Mucosa of stomach (tissue), 1 donor: ENCODE measurements around the gene POLR2I.
"Not testable (repeated sequence)": the region's sequence is repeated elsewhere in the genome, so short reads cannot be mapped to it uniquely, and the experiment has no call there.

Experiments used
- H3K27me3 ChIP-seq: one replicate; pipeline ENCODE4 v1.7.0; 2013; ENCODE audit warnings: mild to moderate bottlenecking, low read length; ENCODE audit not compliant: control insufficient read depth, insufficient read depth
- H3K36me3 ChIP-seq: one replicate; pipeline ENCODE4 v1.7.0; 2013; ENCODE audit warnings: low read length; ENCODE audit not compliant: control insufficient read depth, insufficient read depth
- H3K4me1 ChIP-seq: one replicate; pipeline ENCODE4 v1.7.0; 2013; ENCODE audit warnings: mild to moderate bottlenecking, low read length; ENCODE audit not compliant: control insufficient read depth, insufficient read depth
- H3K4me3 ChIP-seq: one replicate; pipeline ENCODE4 v1.7.0; 2013; ENCODE audit warnings: low read length
- H3K9ac ChIP-seq: one replicate; pipeline ENCODE4 v1.7.0; 2013; ENCODE audit warnings: mild to moderate bottlenecking, low read length, moderate library complexity
- H3K9me3 ChIP-seq: one replicate; pipeline ENCODE4 v1.7.0; 2013; ENCODE audit warnings: mild to moderate bottlenecking, low read length, moderate library complexity; ENCODE audit not compliant: control insufficient read depth
- donor health status: Pancreatic carcinoma.

Gene POLR2I

GRCh38 chr19:36089847-36090246, 24.8 kb downstream of the POLR2I start:
- Histone ChIP-seq H3K36me3 (no peaks in the 10 kb centered on the region), H3K9ac (no peak overlapping the region), H3K27me3 (no peaks in the 10 kb centered on the region), H3K9me3 (no peaks in the 10 kb centered on the region), H3K4me3 (no peak overlapping the region), H3K4me1 (no peaks in the 10 kb centered on the region)

GRCh38 chr19:36086326-36086725, 28.3 kb downstream of the POLR2I start:
- Histone ChIP-seq H3K27me3 (no peaks in the 10 kb centered on the region), H3K36me3 (no peaks in the 10 kb centered on the region), H3K9me3 (no peaks in the 10 kb centered on the region), H3K4me1 (no peaks in the 10 kb centered on the region), H3K9ac (no peak overlapping the region), H3K4me3 (no peak overlapping the region)

- no peak overlapping the region for H3K9ac ChIP-seq
- H3K36me3 ChIP-seq, result no peaks in the 10 kb centered on the region
- no peaks in the 10 kb centered on the region for H3K4me1 ChIP-seq
- H3K4me3 ChIP-seq, result no peak overlapping the region
- H3K9me3 ChIP-seq, result no peaks in the 10 kb centered on the region
- H3K27me3 ChIP-seq, result no peaks in the 10 kb centered on the region
These were observed 30.3 kb downstream of the POLR2I start for GRCh38 chr19:36084231-36085009.

GRCh38 chr19:36082916-36083315, 31.8 kb downstream of the POLR2I start:
- Histone ChIP-seq H3K9ac (no peak overlapping the region), H3K36me3 (no peaks in the 10 kb centered on the region), H3K27me3 (no peaks in the 10 kb centered on the region), H3K4me1 (no peaks in the 10 kb centered on the region), H3K4me3 (no peak overlapping the region), H3K9me3 (no peaks in the 10 kb centered on the region)

- no peaks in the 10 kb centered on the region for H3K9me3 ChIP-seq
- no peaks in the 10 kb centered on the region for H3K27me3 ChIP-seq
- no peak overlapping the region for H3K9ac ChIP-seq
- H3K4me1 ChIP-seq, result no peaks in the 10 kb centered on the region
- H3K36me3 ChIP-seq, result no peaks in the 10 kb centered on the region
- H3K4me3 ChIP-seq, result no peak overlapping the region
These were observed 32.8 kb downstream of the POLR2I start for GRCh38 chr19:36081894-36082293.

GRCh38 chr19:36081385-36081784, 33.3 kb downstream of the POLR2I start:
- no peak overlapping the region for H3K4me3 ChIP-seq
- H3K9ac ChIP-seq, result no peak overlapping the region
- no peaks in the 10 kb centered on the region for H3K36me3 ChIP-seq
- no peaks in the 10 kb centered on the region for H3K27me3 ChIP-seq
- H3K9me3 ChIP-seq, result no peaks in the 10 kb centered on the region
- H3K4me1 ChIP-seq, result no peaks in the 10 kb centered on the region

- H3K9ac ChIP-seq, result no peak overlapping the region
- H3K4me3 ChIP-seq, result no peak overlapping the region
- no peaks in the 10 kb centered on the region for H3K36me3 ChIP-seq
- H3K4me1 ChIP-seq, result no peaks in the 10 kb centered on the region
- H3K27me3 ChIP-seq, result no peaks in the 10 kb centered on the region
- H3K9me3 ChIP-seq, result no peaks in the 10 kb centered on the region
These were observed 35.2 kb downstream of the POLR2I start for GRCh38 chr19:36079389-36079945.

- no peak overlapping the region for H3K4me3 ChIP-seq
- no peaks in the 10 kb centered on the region for H3K4me1 ChIP-seq
- no peaks in the 10 kb centered on the region for H3K9me3 ChIP-seq
- H3K27me3 ChIP-seq, result no peaks in the 10 kb centered on the region
- H3K36me3 ChIP-seq, result no peaks in the 10 kb centered on the region
- no peak overlapping the region for H3K9ac ChIP-seq
These were observed 41.4 kb downstream of the POLR2I start for GRCh38 chr19:36073121-36073876.

GRCh38 chr19:36072081-36072480, 42.6 kb downstream of the POLR2I start:
- H3K4me3 ChIP-seq, result no peak overlapping the region
- no peak overlapping the region for H3K9ac ChIP-seq
- H3K9me3 ChIP-seq, result no peaks in the 10 kb centered on the region
- no peaks in the 10 kb centered on the region for H3K4me1 ChIP-seq
- no peaks in the 10 kb centered on the region for H3K36me3 ChIP-seq
- no peaks in the 10 kb centered on the region for H3K27me3 ChIP-seq

- H3K9me3 ChIP-seq, H3K9ac ChIP-seq, H3K4me1 ChIP-seq, H3K4me3 ChIP-seq, H3K36me3 ChIP-seq, H3K27me3 ChIP-seq: not testable (repeated sequence)
These were observed 45.7 kb downstream of the POLR2I start for GRCh38 chr19:36068810-36069499.

GRCh38 chr19:36067681-36068080, 47.0 kb downstream of the POLR2I start:
- Histone ChIP-seq H3K4me1 (no peaks in the 10 kb centered on the region), H3K4me3 (no peak overlapping the region), H3K36me3 (no peaks in the 10 kb centered on the region), H3K27me3 (no peaks in the 10 kb centered on the region), H3K9ac (no peak overlapping the region), H3K9me3 (no peaks in the 10 kb centered on the region)

- no peak overlapping the region for H3K9ac ChIP-seq
- H3K36me3 ChIP-seq, result no peaks in the 10 kb centered on the region
- H3K4me1 ChIP-seq, result no peaks in the 10 kb centered on the region
- H3K9me3 ChIP-seq, result no peaks in the 10 kb centered on the region
- no peaks in the 10 kb centered on the region for H3K27me3 ChIP-seq
- H3K4me3 ChIP-seq, result no peak overlapping the region
These were observed 49.8 kb downstream of the POLR2I start for GRCh38 chr19:36064826-36065225.
